Glutamatergic neuron (in vitro differentiated cells): ENCODE measurements around the gene POLE. TPM values are rescaled to one million over a fixed set of nuclear protein-coding genes. Genes with fewer than 3 reads are reported as not detected.

Experiments used
- DNase-seq: peaks from one replicate; pipeline ENCODE4 v3.0.0; 2022
- H3K27ac Mint-ChIP-seq: one replicate; pipeline ENCODE4 v1.8.0; 2020; ENCODE audit warnings: mild to moderate bottlenecking, mixed read lengths, inconsistent platforms; ENCODE audit not compliant: unreplicated experiment
- H3K27me3 Mint-ChIP-seq: one replicate; pipeline ENCODE4 v1.8.0; 2020; ENCODE audit warnings: mild to moderate bottlenecking, moderate library complexity, mixed read lengths, inconsistent platforms; ENCODE audit not compliant: unreplicated experiment
- H3K36me3 Mint-ChIP-seq: one replicate; pipeline ENCODE4 v1.8.0; 2020; ENCODE audit warnings: mild to moderate bottlenecking, mixed read lengths, inconsistent platforms; ENCODE audit not compliant: unreplicated experiment
- H3K4me1 Mint-ChIP-seq: one replicate; pipeline ENCODE4 v1.8.0; 2020; ENCODE audit warnings: mild to moderate bottlenecking, low read depth, mixed read lengths, inconsistent platforms; ENCODE audit not compliant: unreplicated experiment
- H3K4me3 Mint-ChIP-seq: one replicate; pipeline ENCODE4 v1.8.0; 2020; ENCODE audit warnings: mild to moderate bottlenecking, mixed read lengths, inconsistent platforms; ENCODE audit not compliant: unreplicated experiment
- H3K9me3 Mint-ChIP-seq: one replicate; pipeline ENCODE4 v1.8.0; 2020; ENCODE audit warnings: mild to moderate bottlenecking, moderate library complexity, mixed read lengths, inconsistent platforms; ENCODE audit not compliant: unreplicated experiment
- CTCF ChIP-seq: fragments of 200-600 bp; sonication (generic); IDR thresholded peaks from one replicate; pipeline ENCODE4 v1.5.0; 2021; ENCODE audit not compliant: partially characterized antibody, unreplicated experiment
- total RNA-seq: library from RNA; stranded (reverse); fragmentation: NEBNext Ultra II Directional; extraction: Animal tissue kit (Norgen Biotek cat#: 25700); gene quantifications from one replicate; pipeline ENCODE4 v1.2.1, GENCODE V29; 2021; ENCODE audit not compliant: unreplicated experiment

The POLE gene
- total RNA-seq, 1 donor from 2014 or later, result 38.6 TPM

- no peak overlapping the region for H3K4me3 Mint-ChIP-seq
- H3K4me1 Mint-ChIP-seq, result no peaks in the 10 kb centered on the region
- peaks cover 2% of the 10 kb centered on the region for H3K27me3 Mint-ChIP-seq
- peaks cover 2% of the 10 kb centered on the region for H3K9me3 Mint-ChIP-seq
- no peaks in the 10 kb centered on the region for H3K36me3 Mint-ChIP-seq
- TF ChIP-seq CTCF, result no peak
- no peak for DNase-seq
- no peak overlapping the region for H3K27ac Mint-ChIP-seq
Observed at GRCh38 chr12:132642846-132643835, 44.0 kb downstream of the POLE start.

GRCh38 chr12:132641811-132642650 lies 45.1 kb downstream of the POLE start:
- peaks cover 4% of the 10 kb centered on the region for H3K9me3 Mint-ChIP-seq
- TF ChIP-seq CTCF, result no peak
- H3K27ac Mint-ChIP-seq, result no peak overlapping the region
- no peak overlapping the region for H3K4me3 Mint-ChIP-seq
- peaks cover 2% of the 10 kb centered on the region for H3K27me3 Mint-ChIP-seq
- no peaks in the 10 kb centered on the region for H3K36me3 Mint-ChIP-seq
- no peak for DNase-seq
- no peaks in the 10 kb centered on the region for H3K4me1 Mint-ChIP-seq

- Mint-ChIP-seq H3K27ac (no peak overlapping the region), H3K9me3 (peaks cover 4% of the 10 kb centered on the region), H3K27me3 (peaks cover 3% of the 10 kb centered on the region), H3K36me3 (no peaks in the 10 kb centered on the region), H3K4me1 (no peaks in the 10 kb centered on the region), H3K4me3 (no peak overlapping the region)
- TF ChIP-seq CTCF, result no peak
- DNase-seq, result no peak
Observed at GRCh38 chr12:132640936-132641335, 46.2 kb downstream of the POLE start.

GRCh38 chr12:132639956-132640520 lies 47.1 kb downstream of the POLE start:
- no peak for TF ChIP-seq CTCF
- Mint-ChIP-seq H3K9me3 (peaks cover 4% of the 10 kb centered on the region), H3K4me3 (no peak overlapping the region), H3K36me3 (no peaks in the 10 kb centered on the region), H3K4me1 (peaks cover 1% of the 10 kb centered on the region), H3K27me3 (peaks cover 6% of the 10 kb centered on the region), H3K27ac (no peak overlapping the region)
- DNase-seq, result no peak
